Activated CD8-positive, alpha-beta memory T cell treated with anti-CD3 and anti-CD28 coated beads for 36 hours (primary cell): Measurements from ENCODE around the gene CAMTA1. TPM values are rescaled to one million over a fixed set of nuclear protein-coding genes. Genes with fewer than 3 reads are reported as not detected.
"Not testable (repeated sequence)": the region's sequence is repeated elsewhere in the genome, so short reads cannot be mapped to it uniquely, and the experiment has no call there.

Source experiments
- CTCF ChIA-PET: fragments of 350-600 bp; sonication (Branson Sonifier 250); formaldehyde crosslinking; loops from one replicate; lab custom pipeline; 2021; ENCODE audit warnings: antibody characterized with exemption; lab: Charles Lee
- POLR2A ChIA-PET: fragments of 350-600 bp; sonication (Branson Sonifier 250); formaldehyde crosslinking; loops from one replicate; lab custom pipeline; 2021; ENCODE audit warnings: antibody characterized with exemption; lab: Charles Lee
- total RNA-seq, 2 experiments: library from RNA; stranded (reverse); gene quantifications; one replicate each; pipeline ENCODE4 v1.2.3, GENCODE V29; 2021

CAMTA1 gene
- total RNA-seq, 2 experiments from 2014 or later: 66.5 to 72.5 TPM

DNA sequence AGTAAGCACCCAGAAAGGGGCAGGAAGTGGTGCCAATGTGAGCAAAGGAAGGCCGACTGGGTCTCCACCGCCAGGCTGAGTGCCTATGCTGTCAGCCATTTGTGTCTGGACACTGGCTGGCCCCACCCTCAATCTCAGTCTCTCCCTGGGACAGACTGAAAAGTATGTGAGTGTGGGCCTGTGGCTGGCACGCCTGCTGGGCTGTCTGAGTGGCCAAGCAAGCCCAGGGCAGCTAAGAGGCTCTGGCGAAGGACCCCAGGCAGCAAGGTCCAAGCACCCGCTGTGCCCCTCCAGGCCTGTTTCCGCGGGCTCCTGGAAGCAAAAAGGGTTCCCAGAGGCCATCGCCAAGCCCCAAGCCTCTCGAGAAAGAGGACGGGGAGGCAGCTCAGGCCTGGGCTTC lies 892.6 kb downstream of the CAMTA1 start:
- ChIA-PET POLR2A (no interaction called here), CTCF (interaction anchor here (2.6 to 6.1 kb wide), 2 partner anchors 9 to 75 kb away, joined by 10 to 43 read pairs; no protein-coding TSS in a partner anchor)

DNA sequence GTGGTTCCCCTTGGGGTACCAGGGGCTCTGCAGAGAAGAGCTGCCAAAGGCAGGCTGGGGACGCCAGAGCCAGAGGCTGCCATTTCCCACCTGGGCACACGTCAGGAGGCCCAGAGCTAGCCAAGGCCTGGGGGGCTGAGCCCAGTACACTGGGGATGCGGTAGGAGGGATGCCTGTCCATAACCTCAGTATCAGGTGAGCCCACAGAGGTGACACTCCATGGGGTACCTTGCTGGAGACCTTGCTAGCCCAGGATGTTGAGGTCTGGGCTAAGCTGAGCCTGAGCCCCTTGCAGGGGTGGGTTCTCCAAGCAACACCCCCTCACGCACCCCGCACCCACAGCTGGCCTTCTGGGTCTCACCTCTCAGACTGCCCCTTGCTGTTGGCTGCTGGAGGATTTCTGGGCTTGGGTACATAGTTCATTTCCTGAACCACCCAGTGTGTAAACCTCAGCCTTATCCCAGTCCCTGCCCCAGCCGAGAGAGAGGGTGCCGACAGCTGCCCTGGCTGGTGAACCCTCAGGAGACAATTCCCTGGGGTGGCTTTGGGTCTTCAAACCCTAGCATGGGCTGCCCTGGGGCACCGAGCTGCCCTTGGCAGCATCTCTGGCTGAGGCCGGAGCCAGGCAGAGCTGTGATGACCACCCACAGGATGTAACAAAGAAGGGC lies 893.4 kb downstream of the CAMTA1 start:
- POLR2A ChIA-PET: no interaction called here
- CTCF ChIA-PET: interaction anchor here (2.6 to 6.1 kb wide), 2 partner anchors 10 to 74 kb away, joined by 10 to 43 read pairs; no protein-coding TSS in a partner anchor

DNA sequence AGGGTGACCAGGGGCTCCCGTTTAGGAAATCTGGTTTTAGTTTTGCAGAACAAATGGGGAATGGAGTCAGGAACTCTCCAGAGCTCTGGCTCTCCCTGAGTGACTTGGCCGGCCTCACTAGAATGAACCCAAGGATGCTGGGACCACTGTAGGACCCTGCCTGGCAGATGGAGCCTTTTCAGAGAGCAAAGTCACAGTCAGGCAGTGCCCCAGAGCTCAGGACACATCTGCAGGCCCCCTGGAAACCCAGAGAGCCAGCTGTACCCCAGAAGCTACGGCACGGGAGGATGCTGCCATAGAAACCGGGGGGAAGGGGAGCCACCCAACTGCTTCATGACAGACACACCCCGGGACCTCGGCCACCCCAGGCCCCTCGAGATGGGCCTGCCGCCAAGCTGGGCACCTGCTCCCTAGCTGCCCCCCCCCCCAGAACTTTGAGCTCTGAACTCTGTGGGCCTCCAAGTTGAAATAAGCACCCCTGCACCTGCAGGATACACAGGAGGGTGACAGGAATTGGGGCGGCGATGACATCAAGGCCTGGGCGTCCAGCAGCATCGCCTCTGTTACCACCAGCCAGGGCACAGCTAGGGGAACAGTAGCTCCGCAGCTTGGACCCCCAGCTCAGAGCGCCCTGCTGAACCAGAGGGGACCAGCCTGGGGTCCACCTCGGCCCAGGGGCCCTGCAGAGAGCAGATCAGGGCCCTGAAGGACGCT lies 894.1 kb downstream of the CAMTA1 start:
- ChIA-PET CTCF (interaction anchor here (2.6 to 6.1 kb wide), 2 partner anchors 11 to 73 kb away, joined by 10 to 43 read pairs; no protein-coding TSS in a partner anchor), POLR2A (interaction anchor here (0.6 kb wide), 1 partner anchor 58 kb away, joined by 3 read pairs; no protein-coding TSS in a partner anchor)

DNA sequence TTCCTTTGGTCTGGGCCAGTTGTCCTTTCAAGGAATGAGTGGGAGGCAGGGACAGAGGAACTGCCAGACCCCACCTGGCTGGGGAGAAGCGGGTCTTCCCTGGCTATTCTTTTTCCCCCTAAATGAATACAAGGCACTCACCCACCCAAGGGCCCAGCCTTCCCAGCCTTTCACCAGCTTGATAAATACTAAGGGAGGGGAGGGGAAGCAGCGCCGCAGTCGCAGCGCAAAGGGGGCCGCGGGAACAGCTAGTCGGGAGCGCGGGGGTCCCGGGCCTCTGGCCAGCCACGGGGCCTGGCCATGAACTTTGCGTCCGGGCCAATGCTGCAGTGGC lies 894.6 kb downstream of the CAMTA1 start:
- ChIA-PET POLR2A (interaction anchor here (0.6 kb wide), 2 partner anchors 58 to 62 kb away, joined by 3 to 5 read pairs; no protein-coding TSS in a partner anchor), CTCF (interaction anchor here (2.6 to 6.1 kb wide), 2 partner anchors 11 to 73 kb away, joined by 10 to 43 read pairs; no protein-coding TSS in a partner anchor)

DNA sequence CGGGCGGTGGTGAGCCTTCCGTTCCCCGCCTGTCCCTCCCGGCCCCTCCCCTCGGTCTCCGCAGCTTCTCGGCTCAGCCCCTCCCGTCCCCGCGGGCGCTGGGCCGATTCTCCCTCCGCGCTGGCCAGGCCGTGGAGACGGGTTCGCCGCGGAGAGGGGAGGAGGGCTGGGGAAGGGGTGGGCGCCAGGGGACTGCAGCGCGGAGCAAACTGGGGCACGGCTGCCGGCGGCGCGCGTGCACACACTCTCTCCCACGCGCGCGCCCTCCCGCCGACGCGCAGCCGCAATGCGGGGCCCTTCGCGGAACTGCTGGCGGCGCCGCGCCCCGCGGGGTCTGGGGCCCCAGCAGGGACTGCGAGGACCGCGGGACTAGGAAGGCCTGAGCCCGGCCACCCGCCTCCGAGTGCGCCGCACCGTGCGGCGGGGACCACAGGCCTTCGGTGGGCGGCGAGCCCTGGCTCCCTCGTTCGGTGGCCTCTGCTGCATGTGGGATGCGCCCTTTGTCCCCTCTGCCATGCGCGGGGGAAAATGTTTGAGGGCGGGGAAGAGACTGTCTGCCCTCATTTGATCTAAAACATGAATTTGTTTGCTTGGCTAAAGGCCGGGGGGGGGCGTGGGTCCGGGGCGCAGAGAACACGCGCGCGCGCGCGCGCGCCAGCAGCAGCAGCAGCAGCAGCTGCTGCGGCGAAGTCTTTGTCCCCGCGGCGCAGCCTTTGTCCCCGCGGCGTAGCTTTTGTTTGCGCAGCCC lies 895.1 kb downstream of the CAMTA1 start:
- POLR2A ChIA-PET: interaction anchor here (0.6 to 1.2 kb wide), 2 partner anchors 24 to 62 kb away, joined by 4 to 5 read pairs; no protein-coding TSS in a partner anchor
- CTCF ChIA-PET: interaction anchor here (1.1 to 6.1 kb wide), 3 partner anchors 12 to 72 kb away, joined by 5 to 43 read pairs (median 10); no protein-coding TSS in a partner anchor

DNA sequence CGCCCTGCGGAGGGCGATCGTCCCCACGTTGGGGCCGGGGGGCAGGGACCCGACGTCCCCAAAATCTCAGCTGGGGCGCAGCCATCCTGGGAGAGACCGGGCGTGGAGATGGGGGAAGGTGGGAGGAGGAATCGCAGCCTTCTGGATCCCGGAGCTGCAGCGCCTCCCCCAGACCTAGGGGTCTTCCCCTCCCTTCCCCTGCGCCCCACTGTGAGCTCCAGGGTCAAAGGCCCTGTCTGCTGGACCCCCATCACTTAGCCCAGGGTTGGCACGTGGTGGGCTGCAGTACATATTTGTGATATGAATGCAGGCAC lies 895.7 kb downstream of the CAMTA1 start:
- ChIA-PET CTCF (interaction anchor here (1.1 to 6.1 kb wide), 2 partner anchors 12 to 71 kb away, joined by 5 to 43 read pairs; no protein-coding TSS in a partner anchor), POLR2A (interaction anchor here (1.2 kb wide), 1 partner anchor 24 kb away, joined by 4 read pairs; no protein-coding TSS in a partner anchor)

DNA sequence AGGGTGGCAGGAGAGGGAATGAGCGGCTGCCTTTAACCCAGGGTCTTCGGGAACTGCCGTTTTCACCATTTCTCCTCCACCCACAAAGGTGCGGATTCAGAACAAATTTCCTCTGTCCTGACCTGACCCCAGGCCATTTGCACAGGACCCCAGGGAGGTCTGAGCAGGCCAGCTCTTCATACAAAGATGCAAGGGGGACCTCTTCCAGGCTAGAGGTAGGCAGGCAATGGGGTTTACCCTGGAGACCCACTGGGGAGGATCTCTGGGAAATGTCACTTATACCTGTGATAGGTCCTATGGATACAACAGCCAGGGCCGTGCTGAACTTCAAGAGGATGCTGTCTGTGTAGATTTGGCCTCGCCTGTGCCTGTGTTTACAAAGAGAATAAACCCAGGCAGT lies 896.1 kb downstream of the CAMTA1 start:
- ChIA-PET POLR2A (interaction anchor here (1.2 kb wide), 1 partner anchor 23 kb away, joined by 4 read pairs; no protein-coding TSS in a partner anchor), CTCF (interaction anchor here (1.1 to 6.1 kb wide), 2 partner anchors 13 to 70 kb away, joined by 5 to 43 read pairs; no protein-coding TSS in a partner anchor)

DNA sequence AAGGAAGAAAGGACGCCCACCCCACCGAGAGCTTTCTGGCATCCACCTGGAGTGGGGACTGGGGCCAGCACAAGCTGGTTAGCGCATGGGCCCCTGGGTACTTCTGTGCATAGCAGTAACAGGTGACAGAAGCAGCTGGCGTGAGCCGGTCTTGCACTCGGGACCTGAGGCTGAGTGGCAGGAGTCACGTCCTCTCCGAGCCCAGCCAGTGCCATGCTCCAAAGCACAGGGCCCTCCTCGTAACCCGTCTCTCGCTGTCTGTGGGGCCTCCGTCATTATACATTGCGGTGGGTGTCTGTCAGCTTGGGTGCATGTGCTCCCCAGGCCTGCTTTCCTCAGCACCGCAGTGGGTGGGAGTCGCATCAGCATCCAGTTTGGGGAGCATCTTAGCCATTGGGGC lies 898.3 kb downstream of the CAMTA1 start:
- ChIA-PET POLR2A (interaction anchor here (0.5 kb wide), 1 partner anchor 1044 kb away, joined by 6 read pairs; no protein-coding TSS in a partner anchor), CTCF (interaction anchor here (0.7 to 1.4 kb wide), 3 partner anchors 22 to 69 kb away, joined by 4 to 5 read pairs (median 4); no protein-coding TSS in a partner anchor)

DNA sequence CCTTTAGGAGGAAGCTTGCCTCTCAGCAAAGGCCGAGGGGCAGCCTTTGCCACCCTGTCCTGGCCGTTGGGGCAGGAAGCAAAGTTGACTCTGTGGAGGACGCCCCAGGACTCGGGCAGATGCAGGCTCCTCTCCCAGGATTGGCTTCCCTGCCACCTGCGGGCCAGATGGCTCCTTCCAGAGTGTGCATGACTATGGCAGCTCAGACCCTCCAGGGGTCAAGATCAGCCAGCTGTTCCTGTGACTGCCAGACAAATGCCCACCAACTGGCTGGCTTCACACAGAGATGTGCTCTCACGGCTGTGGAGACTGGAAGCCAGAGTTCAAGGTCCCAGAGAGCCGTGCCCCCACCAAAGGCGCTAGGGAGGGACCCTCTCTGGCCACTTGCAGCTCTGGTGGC lies 898.9 kb downstream of the CAMTA1 start:
- ChIA-PET CTCF (interaction anchor here (0.9 to 1.4 kb wide), 2 partner anchors 67 to 69 kb away, joined by 4 read pairs; no protein-coding TSS in a partner anchor), POLR2A (no interaction called here)

DNA sequence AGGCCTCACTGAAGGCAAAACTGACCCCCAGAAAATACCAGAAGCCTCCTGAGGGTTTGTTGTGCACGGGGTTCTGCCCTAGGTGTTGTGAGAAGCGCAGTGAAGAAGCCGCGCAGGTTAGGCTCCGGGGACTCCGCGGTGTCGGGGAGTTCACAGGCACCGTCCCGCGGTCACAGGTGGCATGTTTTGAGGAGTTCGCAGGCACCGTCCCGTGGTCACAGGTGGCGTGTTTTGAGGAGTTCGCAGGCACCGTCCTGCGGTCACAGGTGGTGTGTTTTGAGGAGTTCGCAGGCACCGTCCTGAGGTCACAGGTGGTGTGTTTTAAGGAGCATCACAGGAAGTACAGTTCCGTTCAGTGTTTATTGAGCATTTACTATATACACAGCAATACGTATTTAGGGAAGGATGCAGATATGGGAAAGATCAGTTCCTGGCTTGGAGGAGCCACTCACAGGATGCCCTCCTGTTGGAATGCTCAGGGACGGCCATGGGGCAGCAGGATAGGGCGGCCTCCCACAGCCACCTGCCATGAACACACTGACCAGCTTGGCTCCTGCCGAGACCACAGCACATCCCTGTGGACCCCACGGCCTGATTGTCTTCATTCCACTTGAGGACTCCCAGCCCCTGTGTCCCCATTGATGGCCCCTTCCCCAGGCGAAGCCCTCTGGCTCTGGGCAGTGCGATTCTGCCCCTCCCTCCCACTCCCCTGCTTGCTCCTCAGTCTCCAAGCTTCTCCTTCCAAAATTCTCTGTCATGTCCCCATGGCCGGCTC lies 899.8 kb downstream of the CAMTA1 start:
- POLR2A ChIA-PET: no interaction called here
- CTCF ChIA-PET: no interaction called here

DNA sequence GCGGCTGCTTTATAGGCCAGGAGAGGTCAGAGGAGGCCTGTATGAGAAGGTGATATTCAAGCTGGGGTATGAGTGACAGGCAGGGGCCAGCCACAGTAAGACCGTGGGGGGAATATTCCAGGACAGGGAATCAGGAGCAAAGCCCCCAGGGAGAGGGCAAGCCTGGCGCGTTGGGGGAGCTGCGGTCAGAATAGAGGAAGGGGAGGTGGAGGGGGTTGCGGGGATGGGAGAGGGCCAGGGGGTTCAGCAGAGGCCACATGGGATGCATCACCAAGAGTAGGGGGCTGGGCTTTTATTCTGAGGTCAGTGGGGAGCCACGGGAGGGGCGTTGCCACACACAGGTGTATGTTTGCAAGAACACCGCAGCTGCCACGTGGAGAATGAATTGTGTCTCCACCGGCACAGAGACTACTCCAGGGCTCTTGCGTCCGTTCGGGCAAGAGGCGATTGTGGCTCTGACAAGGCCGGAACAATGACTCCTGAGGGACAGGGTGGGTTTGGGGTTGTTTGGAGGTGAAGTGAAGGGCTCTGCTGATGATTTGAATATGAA lies 901.1 kb downstream of the CAMTA1 start:
- ChIA-PET POLR2A (no interaction called here), CTCF (interaction anchor here (1.8 kb wide), 1 partner anchor 17 kb away, joined by 6 read pairs; no protein-coding TSS in a partner anchor)

DNA sequence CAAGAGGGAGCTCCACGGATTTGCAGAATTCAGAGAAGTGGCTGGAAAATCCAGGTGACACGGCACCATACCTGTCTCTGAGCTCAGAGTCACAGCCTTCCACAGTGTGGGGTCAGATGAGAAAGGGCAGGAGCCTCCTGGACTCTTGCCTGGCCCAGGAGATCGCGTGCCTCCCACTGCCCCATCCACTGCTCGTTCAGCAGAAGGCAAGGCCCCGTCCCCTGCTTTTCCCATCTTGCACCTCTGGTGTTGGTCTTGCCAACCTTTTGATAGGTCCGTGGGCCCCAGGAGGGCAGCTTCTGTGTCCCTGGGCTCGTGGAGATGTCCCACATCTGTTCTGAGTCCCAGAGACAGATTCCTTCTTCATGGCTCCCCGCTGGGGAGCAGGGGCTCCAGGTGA lies 902.2 kb downstream of the CAMTA1 start:
- POLR2A ChIA-PET: no interaction called here
- CTCF ChIA-PET: interaction anchor here (0.8 to 1.8 kb wide), 2 partner anchors 18 to 66 kb away, joined by 4 to 6 read pairs; no protein-coding TSS in a partner anchor

DNA sequence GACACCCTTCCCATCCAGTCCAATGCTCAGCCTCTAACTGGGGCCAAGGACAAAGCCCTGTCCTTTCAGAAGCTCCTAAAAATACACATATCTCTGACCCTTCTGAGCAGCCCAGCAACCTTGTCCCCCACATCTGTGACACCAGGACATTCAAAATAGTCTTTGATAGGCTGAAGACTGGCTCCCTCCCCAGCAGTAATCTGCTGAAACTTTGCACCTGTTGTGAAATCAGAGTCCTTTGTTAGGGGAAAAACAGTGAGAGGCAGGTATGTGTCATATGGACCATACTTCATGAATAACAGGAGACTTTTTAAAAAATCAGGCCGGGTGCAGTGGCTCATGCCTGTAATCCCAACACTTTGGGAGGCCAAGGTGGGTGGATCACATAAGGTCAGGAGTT lies 903.4 kb downstream of the CAMTA1 start:
- ChIA-PET POLR2A (no interaction called here), CTCF (interaction anchor here (0.9 kb wide), 1 partner anchor 63 kb away, joined by 4 read pairs; no protein-coding TSS in a partner anchor)

DNA sequence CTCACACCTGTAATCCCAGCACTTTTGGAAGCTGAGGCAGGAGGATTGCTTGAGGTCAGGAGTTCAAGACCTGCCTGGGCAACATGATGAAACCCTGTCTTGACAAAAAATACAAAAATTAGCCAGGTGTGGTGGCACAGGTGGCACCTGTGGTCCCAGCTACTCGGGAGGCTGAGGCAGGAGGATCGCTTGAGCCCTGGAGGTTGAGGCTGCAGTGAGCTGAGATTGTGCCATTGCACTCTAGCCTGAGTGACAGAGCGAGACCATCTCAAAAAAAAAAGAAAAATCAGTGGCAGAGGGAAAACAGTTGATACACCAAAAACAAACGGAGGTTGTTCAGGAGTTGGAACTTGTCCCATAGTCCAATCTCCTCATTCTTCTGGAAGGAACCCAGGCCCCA lies 904.1 kb downstream of the CAMTA1 start:
- CTCF ChIA-PET: not testable (repeated sequence)
- POLR2A ChIA-PET: interaction anchor here (0.6 kb wide), 1 partner anchor 25 kb away, joined by 5 read pairs; no protein-coding TSS in a partner anchor

DNA sequence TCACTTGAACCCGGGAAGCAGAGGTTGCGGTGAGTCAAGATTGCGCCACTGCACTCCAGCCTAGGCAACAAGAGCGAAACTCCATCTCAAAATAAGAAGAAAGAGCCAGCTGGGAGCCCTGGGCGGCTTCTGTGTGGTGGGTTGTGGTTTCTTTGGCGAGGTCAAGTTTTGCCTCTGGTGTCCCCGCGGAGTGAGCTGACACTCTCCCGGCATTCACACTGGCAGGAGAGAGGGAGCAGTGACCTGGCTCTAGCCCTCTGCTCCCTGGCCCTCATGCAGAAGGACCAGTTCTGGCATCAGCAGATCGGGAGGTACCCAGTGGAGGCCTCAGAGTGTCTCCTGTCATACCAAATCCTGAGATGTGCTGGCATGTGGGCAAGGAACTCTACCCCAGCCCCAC lies 904.8 kb downstream of the CAMTA1 start:
- ChIA-PET CTCF (interaction anchor here (0.8 kb wide), 1 partner anchor 21 kb away, joined by 3 read pairs; no protein-coding TSS in a partner anchor), POLR2A (no interaction called here)

DNA sequence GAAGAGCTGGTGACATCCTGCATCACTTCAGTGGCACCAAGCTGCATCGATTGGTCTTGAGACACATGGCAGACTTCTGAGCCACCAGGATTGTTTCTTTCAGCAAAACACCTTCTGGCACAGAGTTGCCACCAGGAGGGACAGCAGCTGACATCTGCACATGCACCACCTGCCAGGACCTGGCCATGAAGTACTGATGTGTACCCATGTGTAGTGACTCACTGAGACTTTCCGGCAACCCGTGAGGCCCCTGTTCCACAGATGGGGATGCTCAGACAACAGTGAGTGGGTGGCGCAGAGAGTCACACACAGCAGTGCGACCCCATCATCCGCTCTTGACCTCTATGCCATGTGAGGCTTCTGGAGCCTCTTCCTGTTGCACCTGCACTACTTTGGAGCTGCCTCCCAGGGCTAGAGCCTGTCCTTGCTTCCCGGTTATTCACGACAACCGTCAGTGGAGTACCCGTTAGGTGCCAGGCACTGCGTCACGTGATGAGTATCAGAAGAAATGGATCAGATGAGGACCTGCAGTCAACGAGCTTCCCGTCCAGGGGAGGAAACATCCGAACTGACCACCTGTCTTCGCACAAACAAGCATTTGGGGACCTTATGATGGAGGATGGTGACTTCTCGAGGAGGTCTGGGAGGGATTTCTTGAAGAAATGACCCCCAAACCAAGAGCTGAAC lies 905.4 kb downstream of the CAMTA1 start:
- CTCF ChIA-PET: interaction anchor here (0.8 kb wide), 1 partner anchor 21 kb away, joined by 3 read pairs; no protein-coding TSS in a partner anchor
- POLR2A ChIA-PET: no interaction called here

DNA sequence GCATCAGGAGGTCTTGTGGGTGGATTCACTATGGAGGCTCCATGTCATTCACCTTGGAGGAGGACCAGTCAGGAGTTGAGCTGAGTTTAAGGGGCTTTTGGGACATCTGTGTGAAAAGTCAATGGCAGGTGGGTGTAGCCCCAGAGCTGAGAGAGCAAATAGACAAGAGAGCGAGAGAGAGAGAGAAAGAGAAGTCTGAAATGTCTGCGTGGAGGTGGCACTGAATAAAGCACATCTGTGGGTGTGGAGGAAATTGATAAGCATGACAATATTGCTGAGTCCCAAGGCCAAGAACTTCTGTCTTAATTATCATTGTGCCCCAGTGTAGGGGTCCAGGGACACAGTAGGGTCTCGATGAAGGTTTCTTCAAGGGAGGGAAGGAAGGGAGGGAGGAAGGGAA lies 906.3 kb downstream of the CAMTA1 start:
- CTCF ChIA-PET: no interaction called here

More for the DNA sequence above, 906.3 kb downstream of the CAMTA1 start:
- POLR2A ChIA-PET: no interaction called here
